GM23248 (cell line): ENCODE measurements around the gene PRL. TPM values are rescaled to one million over a fixed set of nuclear protein-coding genes. Genes with fewer than 3 reads are reported as not detected.

ENCODE experiments used
- DNase-seq: peaks from one replicate; pipeline ENCODE4 v3.0.0-alpha.2; 2015
- H2AFZ ChIP-seq: fragments of 200-600 bp; sonication (generic); 2 replicates; pipeline ENCODE4 v1.6.1; 2016; ENCODE audit warnings: antibody characterized with exemption
- H3F3A ChIP-seq: fragments of 200-600 bp; sonication (generic); 2 replicates; pipeline ENCODE4 v1.6.1; 2016; ENCODE audit warnings: mild to moderate bottlenecking, antibody characterized with exemption, mixed run types; ENCODE audit not compliant: insufficient read depth
- H3K27ac ChIP-seq: fragments of 200-600 bp; sonication (generic); 2 replicates; pipeline ENCODE4 v1.5.1; 2016; ENCODE audit warnings: mild to moderate bottlenecking
- H3K27me3 ChIP-seq: fragments of 200-600 bp; sonication (generic); replicated peaks from 2 replicates; pipeline ENCODE4 v1.6.1; 2016; ENCODE audit warnings: mild to moderate bottlenecking; ENCODE audit not compliant: insufficient read depth
- H3K36me3 ChIP-seq: fragments of 200-600 bp; sonication (generic); 2 replicates; pipeline ENCODE4 v1.6.1; 2016; ENCODE audit warnings: low read depth, mild to moderate bottlenecking
- H3K4me1 ChIP-seq: fragments of 200-600 bp; sonication (generic); 2 replicates; pipeline ENCODE4 v1.6.1; 2016; ENCODE audit warnings: mild to moderate bottlenecking; ENCODE audit not compliant: insufficient read depth
- H3K4me2 ChIP-seq: fragments of 200-600 bp; sonication (generic); one replicate; pipeline ENCODE4 v1.6.1; 2016; ENCODE audit warnings: mild to moderate bottlenecking; ENCODE audit not compliant: unreplicated experiment
- H3K4me3 ChIP-seq: fragments of 200-600 bp; sonication (generic); 2 replicates; pipeline ENCODE4 v1.5.1; 2016; ENCODE audit warnings: mild to moderate bottlenecking
- H3K79me2 ChIP-seq: fragments of 200-600 bp; sonication (generic); 2 replicates; pipeline ENCODE4 v1.6.1; 2016; ENCODE audit warnings: mild to moderate bottlenecking; ENCODE audit not compliant: insufficient read depth
- H3K9ac ChIP-seq: fragments of 200-600 bp; sonication (generic); 2 replicates; pipeline ENCODE4 v1.6.1; 2016; ENCODE audit warnings: mild to moderate bottlenecking
- H3K9me2 ChIP-seq: fragments of 200-600 bp; sonication (generic); 2 replicates; pipeline ENCODE4 v1.6.1; 2016; ENCODE audit warnings: mixed run types, mild to moderate bottlenecking, moderate library complexity; ENCODE audit not compliant: insufficient read depth
- H3K9me3 ChIP-seq: fragments of 200-600 bp; sonication (generic); one replicate; pipeline ENCODE4 v1.6.1; 2017; ENCODE audit warnings: low read depth
- H4K20me1 ChIP-seq: fragments of 200-600 bp; sonication (generic); 2 replicates; pipeline ENCODE4 v1.6.0; 2016; ENCODE audit not compliant: insufficient read depth
- EZH2 ChIP-seq: fragments of 200-600 bp; sonication (generic); IDR thresholded peaks from 2 replicates; pipeline ENCODE4 v1.6.1; 2018; ENCODE audit warnings: antibody characterized with exemption, mild to moderate bottlenecking; ENCODE audit not compliant: insufficient read depth, poor library complexity, severe bottlenecking
- EZH2phosphoT487 ChIP-seq: fragments of 200-600 bp; sonication (generic); IDR thresholded peaks from 2 replicates; pipeline ENCODE4 v1.6.1; 2018; ENCODE audit warnings: antibody characterized with exemption, moderate library complexity, mild to moderate bottlenecking, low read depth; ENCODE audit not compliant: insufficient read depth
- WGBS, 2 experiments: methylation state at CpG; one replicate each; pipeline ENCODE4 v1.1.6; 2015 to 2017; ENCODE audit warnings: low lambda C conversion rate in 2 of 2, low coverage in 1 of 2; ENCODE audit errors: missing lambda C conversion rate in 2 of 2; 5-methylcytosine and 5-hydroxymethylcytosine counted together
- in situ Hi-C: fragments of 300-500 bp; cut with MboI; formaldehyde crosslinking; loops from 2 replicates; pipeline ENCODE4 v1.15.0; 2020
- polyA plus RNA-seq: library from polyadenylated mRNA; unstranded; fragments of >200 nt; fragmentation: Nextera tagmentation; extraction: Ambion mirVana; gene quantifications from 2 replicates; pipeline ENCODE4 v1.2.1, GENCODE V29; 2016
- total RNA-seq: library from RNA; depleted of rRNA; stranded (reverse); fragments of >200 nt; shearing (Covaris generic); gene quantifications from 2 replicates; pipeline ENCODE4 v1.2.3, GENCODE V29; 2014

Gene PRL
- total and polyA plus RNA-seq, 2 experiments from 2014 or later = 1.2 TPM; not detected in 1

DNA sequence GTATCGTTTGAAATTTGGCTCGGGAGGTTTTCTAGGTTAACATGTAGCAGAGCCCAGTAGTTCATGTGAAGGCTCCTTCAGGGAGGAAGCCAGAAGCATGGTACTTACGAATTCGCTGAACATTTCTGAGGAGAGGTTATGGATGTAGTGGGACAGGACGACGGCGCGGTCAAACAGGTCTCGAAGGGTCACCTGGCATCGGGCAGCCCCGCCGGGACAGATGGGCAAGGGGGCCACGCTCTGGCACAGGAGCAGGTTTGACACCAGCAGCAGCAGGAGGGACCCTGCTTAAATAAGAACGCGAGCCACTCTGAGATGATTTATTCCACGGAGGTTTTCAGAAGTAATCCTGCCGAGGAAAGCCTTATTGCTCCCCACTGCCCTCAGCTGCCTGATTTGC, 2.5 kb downstream of the PRL start:
- no peaks in the 10 kb centered on the region for H3K4me1 ChIP-seq
- H3K4me2 ChIP-seq = no peak overlapping the region
- no peak for TF ChIP-seq EZH2
- TF ChIP-seq EZH2phosphoT487 = no peak
- no peaks in the 10 kb centered on the region for H3K79me2 ChIP-seq
- H3K27ac ChIP-seq = no peak overlapping the region
- H3K4me3 ChIP-seq = no peak overlapping the region
- no peaks in the 10 kb centered on the region for H3K9me2 ChIP-seq
- H4K20me1 ChIP-seq = no peaks in the 10 kb centered on the region
- H3K36me3 ChIP-seq = no peaks in the 10 kb centered on the region
- DNase-seq = no peak
- 78% methylated on average over 17 of the region's 17 CpGs for WGBS, 2 experiments
- H2AFZ ChIP-seq = no peak overlapping the region
- in situ Hi-C loops = no loop called here
- no peaks in the 10 kb centered on the region for H3F3A ChIP-seq
- H3K27me3 ChIP-seq = no peaks in the 10 kb centered on the region
- H3K9me3 ChIP-seq = no peaks in the 10 kb centered on the region
- no peak overlapping the region for H3K9ac ChIP-seq

DNA sequence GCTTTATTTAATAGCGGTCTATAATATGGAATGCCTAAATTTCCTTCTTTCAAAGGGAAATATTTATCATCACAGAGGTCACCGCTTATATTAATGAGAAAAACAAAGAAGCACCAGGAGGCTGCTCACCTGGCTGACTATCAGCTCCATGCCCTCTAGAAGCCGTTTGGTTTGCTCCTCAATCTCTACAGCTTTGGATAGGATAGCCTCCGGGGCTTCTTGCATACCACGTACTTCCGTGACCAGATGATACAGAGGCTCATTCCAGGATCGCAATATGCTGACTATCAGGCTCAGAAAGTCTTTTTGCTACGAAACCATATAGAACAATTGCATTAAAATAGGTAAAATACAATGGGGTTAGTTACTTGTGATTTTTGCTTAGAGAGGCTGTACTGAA, 6.8 kb downstream of the PRL start:
- Histone ChIP-seq H3K9me3 (no peaks in the 10 kb centered on the region), H3K9me2 (no peaks in the 10 kb centered on the region), H3F3A (no peaks in the 10 kb centered on the region), H3K9ac (no peak overlapping the region), H3K4me1 (no peaks in the 10 kb centered on the region), H3K4me3 (no peak overlapping the region), H3K79me2 (no peaks in the 10 kb centered on the region), H3K36me3 (no peaks in the 10 kb centered on the region), H2AFZ (no peak overlapping the region), H3K27ac (no peak overlapping the region), H3K27me3 (no peaks in the 10 kb centered on the region), H4K20me1 (no peaks in the 10 kb centered on the region), H3K4me2 (no peak overlapping the region)
- in situ Hi-C loops = no loop called here
- WGBS, 2 experiments = 74 to 78% methylated on average over 8 of the region's 8 CpGs
- no peak for DNase-seq
- TF ChIP-seq EZH2 (no peak), EZH2phosphoT487 (no peak)

DNA sequence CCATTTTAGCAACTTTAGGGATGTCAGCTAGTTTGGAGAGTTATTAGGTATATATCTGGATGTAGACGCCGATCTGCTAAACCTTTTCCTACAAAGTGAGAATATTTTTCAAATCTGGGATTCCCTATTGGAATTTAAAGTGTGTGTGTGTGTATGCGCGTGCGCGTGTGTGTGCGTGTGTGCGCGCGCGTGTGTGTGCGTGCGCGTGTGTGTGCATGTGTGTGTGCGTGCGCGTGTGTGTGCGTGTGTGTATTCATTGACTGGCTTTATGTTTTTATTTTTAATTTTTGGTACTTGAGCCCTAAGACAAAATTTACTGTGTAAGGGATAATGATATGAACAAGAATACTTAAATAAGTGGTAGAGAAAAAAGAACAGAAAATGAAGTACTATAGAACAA, 8.1 kb downstream of the PRL start:
- 91 to 93% methylated on average over 18 of the region's 18 CpGs for WGBS, 2 experiments
- H3F3A ChIP-seq = no peaks in the 10 kb centered on the region

DNA sequence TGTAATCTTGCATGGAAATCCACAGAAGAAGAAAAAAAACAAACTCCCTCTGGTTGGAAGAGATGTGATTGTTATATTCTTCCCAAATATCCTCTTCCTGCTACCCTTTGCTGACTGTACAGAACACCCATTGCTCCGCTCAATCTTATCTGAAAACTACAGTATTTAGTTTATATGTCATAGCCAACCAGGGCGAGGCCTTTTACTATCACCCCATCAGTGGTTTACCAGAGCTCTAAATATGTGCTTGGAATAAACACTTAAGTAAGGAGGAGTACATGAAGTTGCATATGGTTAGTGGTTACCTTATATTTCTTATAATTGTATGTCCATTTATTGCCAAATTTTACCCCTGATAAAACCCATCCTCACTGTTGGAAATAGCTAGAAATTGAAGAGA, 12.2 kb downstream of the PRL start:
- no peak overlapping the region for H3K27ac ChIP-seq
- H3K4me2 ChIP-seq = no peak overlapping the region
- H3K9ac ChIP-seq = no peak overlapping the region
- no peak for DNase-seq
- no peaks in the 10 kb centered on the region for H3K79me2 ChIP-seq
- no peaks in the 10 kb centered on the region for H3K36me3 ChIP-seq
- no peaks in the 10 kb centered on the region for H3K9me3 ChIP-seq
- 65 to 70% methylated on average over 2 of the region's 2 CpGs for WGBS, 2 experiments
- H2AFZ ChIP-seq = no peak overlapping the region
- TF ChIP-seq EZH2 = no peak
- TF ChIP-seq EZH2phosphoT487 = no peak
- H3K27me3 ChIP-seq = no peaks in the 10 kb centered on the region
- H3K4me3 ChIP-seq = no peak overlapping the region
- no peaks in the 10 kb centered on the region for H3K9me2 ChIP-seq
- H4K20me1 ChIP-seq = no peaks in the 10 kb centered on the region
- no peaks in the 10 kb centered on the region for H3F3A ChIP-seq
- in situ Hi-C loops = no loop called here
- no peaks in the 10 kb centered on the region for H3K4me1 ChIP-seq

More for the DNA sequence above, 8.1 kb downstream of the PRL start:
- H3K9me2 ChIP-seq = no peaks in the 10 kb centered on the region
- H2AFZ ChIP-seq = no peak overlapping the region
- no peak overlapping the region for H3K9ac ChIP-seq
- no peak for DNase-seq
- H4K20me1 ChIP-seq = no peaks in the 10 kb centered on the region
- no peak for TF ChIP-seq EZH2
- no peak for TF ChIP-seq EZH2phosphoT487
- in situ Hi-C loops = no loop called here
- no peaks in the 10 kb centered on the region for H3K4me1 ChIP-seq
- no peak overlapping the region for H3K4me2 ChIP-seq
- H3K27ac ChIP-seq = no peak overlapping the region
- no peaks in the 10 kb centered on the region for H3K36me3 ChIP-seq
- no peaks in the 10 kb centered on the region for H3K79me2 ChIP-seq
- H3K4me3 ChIP-seq = no peak overlapping the region
- no peaks in the 10 kb centered on the region for H3K9me3 ChIP-seq
- H3K27me3 ChIP-seq = no peaks in the 10 kb centered on the region

DNA sequence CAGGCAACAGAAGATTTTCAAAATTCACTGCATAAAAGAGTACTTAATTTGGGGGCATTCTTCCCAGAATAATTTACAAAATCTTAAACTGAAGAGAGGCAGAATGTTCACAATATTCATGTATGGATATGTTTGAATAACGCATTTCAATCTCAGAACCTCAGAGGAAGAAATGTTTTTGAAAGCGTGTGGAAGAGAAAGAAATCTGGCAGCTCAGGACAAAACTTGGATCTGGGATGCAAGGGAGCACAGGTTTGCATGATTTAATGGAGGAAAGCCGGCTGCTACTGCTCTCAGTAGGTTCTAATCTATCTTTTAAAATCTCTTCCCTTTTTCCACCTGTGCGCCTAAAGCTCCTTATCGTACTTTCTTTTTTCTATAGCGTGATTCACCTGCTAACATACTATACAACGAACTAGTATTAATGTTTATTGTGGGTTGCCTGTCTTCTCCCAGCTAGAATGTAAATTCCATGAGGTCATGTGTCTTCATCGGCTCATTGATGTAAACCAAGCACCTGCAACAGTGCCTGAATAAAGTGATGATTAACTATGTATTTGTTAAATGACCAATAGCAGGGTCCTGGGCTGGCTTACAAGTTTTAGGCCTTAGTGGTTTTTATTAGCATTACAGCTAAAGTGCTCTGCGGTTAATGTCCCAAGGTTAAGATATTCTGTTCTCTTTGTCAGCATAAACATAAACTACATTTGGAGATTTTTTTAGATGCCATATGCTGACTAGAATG, 15.3 kb downstream of the PRL start:
- no peak overlapping the region for H3K4me2 ChIP-seq
- H3K4me3 ChIP-seq = no peak overlapping the region
- H3K36me3 ChIP-seq = no peaks in the 10 kb centered on the region
- H3K27me3 ChIP-seq = no peaks in the 10 kb centered on the region
- no peak overlapping the region for H3K9ac ChIP-seq
- in situ Hi-C loops = no loop called here
- no peaks in the 10 kb centered on the region for H3K9me3 ChIP-seq
- no peaks in the 10 kb centered on the region for H3F3A ChIP-seq
- no peaks in the 10 kb centered on the region for H3K79me2 ChIP-seq
- WGBS, 2 experiments = 80 to 82% methylated on average over 9 of the region's 9 CpGs
- no peaks in the 10 kb centered on the region for H3K9me2 ChIP-seq
- no peak for DNase-seq
- no peak overlapping the region for H3K27ac ChIP-seq
- no peaks in the 10 kb centered on the region for H3K4me1 ChIP-seq
- TF ChIP-seq EZH2phosphoT487 (no peak), EZH2 (no peak)
- no peak overlapping the region for H2AFZ ChIP-seq
- H4K20me1 ChIP-seq = no peaks in the 10 kb centered on the region
